Smooth muscle cell (in vitro differentiated cells): ENCODE measurements around the gene COL25A1. TPM values are rescaled to one million over a fixed set of nuclear protein-coding genes. Genes with fewer than 3 reads are reported as not detected.

ENCODE experiments used
- DNase-seq: peaks from one replicate; lab custom pipeline; 2025; ENCODE audit not compliant: unreplicated experiment; lab: John Stamatoyannopoulos, UW
- H2AFZ ChIP-seq: fragments of 200-600 bp; sonication (generic); 2 replicates; pipeline ENCODE4 v1.6.0; 2016; ENCODE audit warnings: antibody characterized with exemption, low read depth, mild to moderate bottlenecking
- H3F3A ChIP-seq: fragments of 200-600 bp; sonication (generic); 2 replicates; pipeline ENCODE4 v1.6.0; 2017; ENCODE audit warnings: antibody characterized with exemption, low read depth
- H3K27ac ChIP-seq: fragments of 200-600 bp; sonication (generic); 2 replicates; pipeline ENCODE4 v1.5.1; 2016; ENCODE audit warnings: low read depth, mild to moderate bottlenecking
- H3K27me3 ChIP-seq: fragments of 200-600 bp; sonication (generic); 2 replicates; pipeline ENCODE4 v1.6.1; 2016; ENCODE audit warnings: low read depth, mild to moderate bottlenecking
- H3K36me3 ChIP-seq: fragments of 200-600 bp; sonication (generic); 2 replicates; pipeline ENCODE4 v1.5.1; 2016; ENCODE audit warnings: low read depth
- H3K4me1 ChIP-seq: fragments of 200-600 bp; sonication (generic); 2 replicates; pipeline ENCODE4 v1.5.1; 2016; ENCODE audit warnings: low read depth
- H3K4me2 ChIP-seq: fragments of 200-600 bp; sonication (generic); 2 replicates; pipeline ENCODE4 v1.6.0; 2016; ENCODE audit warnings: mild to moderate bottlenecking
- H3K4me3 ChIP-seq: fragments of 200-600 bp; sonication (generic); 2 replicates; pipeline ENCODE4 v1.5.1; 2016; ENCODE audit warnings: mild to moderate bottlenecking
- H3K79me2 ChIP-seq: fragments of 200-600 bp; sonication (generic); 2 replicates; pipeline ENCODE4 v1.6.0; 2016; ENCODE audit warnings: low read depth, mild to moderate bottlenecking
- H3K9ac ChIP-seq: fragments of 200-600 bp; sonication (generic); 2 replicates; pipeline ENCODE4 v1.6.0; 2016; ENCODE audit warnings: low read depth
- H3K9me3 ChIP-seq: fragments of 200-600 bp; sonication (generic); replicated peaks from 2 replicates; pipeline ENCODE4 v1.5.1; 2016; ENCODE audit warnings: low read depth
- H4K20me1 ChIP-seq: fragments of 200-600 bp; sonication (generic); 2 replicates; pipeline ENCODE4 v1.6.0; 2016; ENCODE audit warnings: low read depth
- CTCF ChIP-seq: fragments of 200-600 bp; sonication (generic); IDR thresholded peaks from 2 replicates; pipeline ENCODE4 v1.5.1; 2017; ENCODE audit warnings: borderline replicate concordance, mild to moderate bottlenecking, antibody characterized with exemption; ENCODE audit not compliant: insufficient read depth, poor library complexity, severe bottlenecking
- WGBS: methylation state at CpG from one replicate; pipeline ENCODE4 v1.1.7; 2016; ENCODE audit warnings: low lambda C conversion rate; 5-methylcytosine and 5-hydroxymethylcytosine counted together
- polyA plus RNA-seq: library from polyadenylated mRNA; unstranded; fragments of >200 nt; fragmentation: Nextera tagmentation; extraction: Ambion mirVana; gene quantifications from 2 replicates; pipeline ENCODE4 v1.2.1, GENCODE V29; 2016
- total RNA-seq: library from RNA; depleted of rRNA; stranded (reverse); fragments of >200 nt; gene quantifications from 2 replicates; pipeline ENCODE4 v1.2.3, GENCODE V29; 2014

Gene COL25A1
- total and polyA plus RNA-seq, 2 experiments from 2014 or later = 2.9 to 4.7 TPM

- Histone ChIP-seq H4K20me1 (no peaks in the 10 kb centered on the region), H3K4me2 (peak overlapping the region; percentile 77), H3K4me1 (peaks cover 3% of the 10 kb centered on the region), H2AFZ (no peak overlapping the region), H3K79me2 (no peaks in the 10 kb centered on the region), H3K36me3 (no peaks in the 10 kb centered on the region), H3K9ac (no peak overlapping the region), H3K27me3 (no peaks in the 10 kb centered on the region), H3K27ac (peak overlapping the region; percentile 56), H3K4me3 (no peak overlapping the region), H3K9me3 (no peaks in the 10 kb centered on the region), H3F3A (no peaks in the 10 kb centered on the region)
- WGBS = 21% methylated on average over 1 of the region's 1 CpG
- no peak for DNase-seq
- no peak for TF ChIP-seq CTCF
Measured at GRCh38 chr4:109009909-109010308, 292.5 kb downstream of the COL25A1 start.

- Histone ChIP-seq H2AFZ (no peak overlapping the region), H3K36me3 (no peaks in the 10 kb centered on the region), H3K9me3 (no peaks in the 10 kb centered on the region), H3K27ac (no peak overlapping the region), H3K9ac (no peak overlapping the region), H3K79me2 (no peaks in the 10 kb centered on the region), H3K27me3 (no peaks in the 10 kb centered on the region), H3F3A (no peaks in the 10 kb centered on the region), H3K4me2 (no peak overlapping the region), H4K20me1 (no peaks in the 10 kb centered on the region), H3K4me1 (peaks cover 3% of the 10 kb centered on the region), H3K4me3 (no peak overlapping the region)
- DNase-seq = no peak
- 68% methylated on average over 2 of the region's 2 CpGs for WGBS
- TF ChIP-seq CTCF = no peak
Measured at GRCh38 chr4:109007976-109008375, 294.5 kb downstream of the COL25A1 start.

GRCh38 chr4:109005523-109005922 is 296.9 kb downstream of the COL25A1 start:
- Histone ChIP-seq H3K4me3 (no peak overlapping the region), H3K79me2 (no peaks in the 10 kb centered on the region), H3K9me3 (no peaks in the 10 kb centered on the region), H3K9ac (no peak overlapping the region), H3K36me3 (no peaks in the 10 kb centered on the region), H3K27ac (no peak overlapping the region), H3F3A (no peaks in the 10 kb centered on the region), H4K20me1 (no peaks in the 10 kb centered on the region), H3K27me3 (no peaks in the 10 kb centered on the region), H2AFZ (no peak overlapping the region), H3K4me1 (peaks cover 3% of the 10 kb centered on the region), H3K4me2 (peak overlapping the region; percentile 25)
- WGBS = 36% methylated on average over 1 of the region's 1 CpG
- DNase-seq = no peak
- no peak for TF ChIP-seq CTCF

- no peaks in the 10 kb centered on the region for H3F3A ChIP-seq
- peaks cover 3% of the 10 kb centered on the region for H3K4me1 ChIP-seq
- WGBS = 89% methylated on average over 4 of the region's 4 CpGs
- no peaks in the 10 kb centered on the region for H3K27me3 ChIP-seq
- H3K9me3 ChIP-seq = no peaks in the 10 kb centered on the region
- no peaks in the 10 kb centered on the region for H4K20me1 ChIP-seq
- H2AFZ ChIP-seq = no peak overlapping the region
- H3K4me2 ChIP-seq = no peak overlapping the region
- no peaks in the 10 kb centered on the region for H3K36me3 ChIP-seq
- no peak for TF ChIP-seq CTCF
- H3K9ac ChIP-seq = no peak overlapping the region
- no peak overlapping the region for H3K27ac ChIP-seq
- DNase-seq = no peak
- no peaks in the 10 kb centered on the region for H3K79me2 ChIP-seq
- H3K4me3 ChIP-seq = no peak overlapping the region
Measured at GRCh38 chr4:109004418-109004817, 298.0 kb downstream of the COL25A1 start.
